ENCODE results near the gene POPDC2. TPM values are rescaled to one million over a fixed set of nuclear protein-coding genes. Genes with fewer than 3 reads are reported as not detected.

Gene POPDC2
- total RNA-seq, 1 donor from 2014 or later = 3.5 TPM

DNA sequence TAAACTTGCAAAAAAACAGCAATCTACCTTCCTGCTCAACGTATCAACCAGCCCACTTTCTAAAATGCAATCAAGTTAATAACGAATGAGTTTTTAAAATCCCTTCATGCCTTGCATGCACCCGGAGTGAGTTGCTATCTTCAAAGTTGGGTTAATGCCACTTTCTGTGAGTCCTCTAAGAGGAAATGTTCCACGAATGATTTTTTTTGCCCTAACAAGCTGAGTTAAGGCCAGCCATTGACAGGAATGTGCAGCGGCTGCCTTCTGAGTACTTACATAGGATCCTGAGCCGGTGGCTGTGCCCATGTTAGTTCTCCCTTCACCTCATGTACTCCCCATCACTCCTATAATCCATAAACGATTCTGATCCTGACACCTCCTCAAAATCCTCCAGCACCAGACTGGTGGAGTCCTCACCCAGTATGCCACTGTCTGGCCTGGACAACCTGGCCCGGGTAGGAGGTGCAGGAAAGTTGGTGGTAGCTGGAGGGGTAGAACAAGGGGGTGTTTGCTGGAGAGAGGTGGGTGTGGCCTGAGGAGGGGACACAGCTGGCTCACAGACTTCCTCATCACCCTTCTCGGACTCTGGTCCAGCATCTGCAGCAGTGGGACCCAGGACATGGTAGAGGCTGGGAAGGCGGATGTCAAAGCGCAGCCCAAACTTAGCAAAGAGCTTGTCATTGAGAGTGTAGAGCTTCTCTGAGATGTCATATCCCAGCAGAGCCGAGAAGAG lies 12.4 kb downstream of the POPDC2 start:
- no peak for DNase-seq (ENCODE audit: low spot score in 2 of 2, unreplicated experiment in 2 of 2)
- no peak overlapping the region for H3K4me3 Mint-ChIP-seq
- peaks cover 36% of the 10 kb centered on the region for H3K4me1 Mint-ChIP-seq
- H3K27ac Mint-ChIP-seq = peak overlapping the region; percentile 32
- no peaks in the 10 kb centered on the region for H3K27me3 Mint-ChIP-seq (ENCODE audit: low read depth)
- no peaks in the 10 kb centered on the region for H3K9me3 Mint-ChIP-seq
- H3K36me3 Mint-ChIP-seq = no peaks in the 10 kb centered on the region
- TF ChIP-seq, protein P1, sequence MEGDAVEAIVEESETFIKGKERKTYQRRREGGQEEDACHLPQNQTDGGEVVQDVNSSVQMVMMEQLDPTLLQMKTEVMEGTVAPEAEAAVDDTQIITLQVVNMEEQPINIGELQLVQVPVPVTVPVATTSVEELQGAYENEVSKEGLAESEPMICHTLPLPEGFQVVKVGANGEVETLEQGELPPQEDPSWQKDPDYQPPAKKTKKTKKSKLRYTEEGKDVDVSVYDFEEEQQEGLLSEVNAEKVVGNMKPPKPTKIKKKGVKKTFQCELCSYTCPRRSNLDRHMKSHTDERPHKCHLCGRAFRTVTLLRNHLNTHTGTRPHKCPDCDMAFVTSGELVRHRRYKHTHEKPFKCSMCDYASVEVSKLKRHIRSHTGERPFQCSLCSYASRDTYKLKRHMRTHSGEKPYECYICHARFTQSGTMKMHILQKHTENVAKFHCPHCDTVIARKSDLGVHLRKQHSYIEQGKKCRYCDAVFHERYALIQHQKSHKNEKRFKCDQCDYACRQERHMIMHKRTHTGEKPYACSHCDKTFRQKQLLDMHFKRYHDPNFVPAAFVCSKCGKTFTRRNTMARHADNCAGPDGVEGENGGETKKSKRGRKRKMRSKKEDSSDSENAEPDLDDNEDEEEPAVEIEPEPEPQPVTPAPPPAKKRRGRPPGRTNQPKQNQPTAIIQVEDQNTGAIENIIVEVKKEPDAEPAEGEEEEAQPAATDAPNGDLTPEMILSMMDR (IDR thresholded peaks at IDR 0.05; ENCODE audit: unreplicated experiment) = no peak

DNA sequence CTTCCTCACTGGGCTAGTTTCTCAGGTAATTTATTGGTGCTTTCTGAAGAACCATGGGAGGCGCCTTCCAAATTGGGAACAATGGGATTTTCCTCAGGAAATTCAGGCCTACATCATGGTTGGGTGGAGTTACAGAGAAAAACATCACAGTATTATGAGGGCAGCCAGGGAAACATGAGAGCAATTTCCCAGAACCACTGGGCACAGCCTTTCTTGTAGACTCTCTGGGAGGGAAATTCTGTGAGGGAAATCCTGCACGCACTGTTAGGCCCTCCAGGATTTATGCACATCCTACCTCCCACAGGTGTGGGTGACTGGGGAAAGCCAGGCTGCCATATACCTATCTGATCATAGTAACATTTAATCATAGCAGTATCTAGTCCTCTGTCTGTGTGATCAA lies 13.2 kb downstream of the POPDC2 start:
- H3K27me3 Mint-ChIP-seq (ENCODE audit: low read depth) = no peaks in the 10 kb centered on the region
- H3K9me3 Mint-ChIP-seq = no peaks in the 10 kb centered on the region
- H3K4me1 Mint-ChIP-seq = peaks cover 38% of the 10 kb centered on the region
- no peaks in the 10 kb centered on the region for H3K36me3 Mint-ChIP-seq
- peak overlapping the region; percentile 32 for H3K27ac Mint-ChIP-seq
- H3K4me3 Mint-ChIP-seq = no peak overlapping the region
- no peak for DNase-seq (ENCODE audit: low spot score in 2 of 2, unreplicated experiment in 2 of 2)
- TF ChIP-seq, protein P1 (IDR thresholded peaks at IDR 0.05; ENCODE audit: unreplicated experiment) = no peak

DNA sequence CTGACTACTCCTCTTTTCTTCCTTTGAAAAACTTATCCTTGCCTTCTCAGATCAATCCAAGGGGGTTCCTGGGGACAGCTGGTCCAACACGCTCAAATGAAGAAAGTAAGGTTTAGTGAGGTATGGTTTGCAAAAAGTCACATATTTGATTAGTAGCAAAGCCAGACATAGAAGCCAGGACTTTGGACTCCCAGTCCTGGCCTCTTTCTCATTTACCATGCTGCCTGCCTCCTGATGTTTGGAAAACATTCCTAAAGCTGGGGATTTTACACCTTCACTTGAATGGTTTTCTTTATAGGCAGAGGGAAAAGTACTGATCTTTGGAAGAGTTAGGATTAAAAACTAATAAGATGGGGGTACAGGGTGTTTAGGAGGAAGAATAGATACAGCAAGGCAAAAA lies 14.6 kb downstream of the POPDC2 start:
- Mint-ChIP-seq H3K27me3 (ENCODE audit: low read depth) (no peaks in the 10 kb centered on the region), H3K4me3 (no peak overlapping the region), H3K9me3 (no peaks in the 10 kb centered on the region)

DNA sequence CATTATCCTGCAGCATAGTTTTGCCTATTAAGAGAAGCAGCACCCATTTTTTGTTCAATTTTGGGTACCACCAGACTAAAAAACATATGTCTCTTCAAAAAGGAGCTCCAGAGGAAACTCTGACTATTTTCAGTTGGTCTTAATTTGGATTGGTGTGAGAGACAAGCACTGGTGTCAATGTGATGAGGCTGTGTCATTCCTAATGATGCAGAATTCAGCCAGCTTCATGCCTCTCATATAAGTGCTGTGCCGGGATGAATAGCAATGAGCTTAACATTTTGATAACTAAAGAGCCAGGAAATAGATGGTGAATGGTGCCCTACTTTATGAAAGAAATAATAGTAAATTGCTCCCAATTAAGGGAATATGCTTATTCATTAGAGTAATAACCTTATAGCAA lies 15.9 kb downstream of the POPDC2 start:
- Mint-ChIP-seq H3K4me1 (peaks cover 30% of the 10 kb centered on the region), H3K27me3 (ENCODE audit: low read depth) (no peaks in the 10 kb centered on the region), H3K36me3 (peaks cover 4% of the 10 kb centered on the region), H3K27ac (no peak overlapping the region), H3K9me3 (no peaks in the 10 kb centered on the region), H3K4me3 (no peak overlapping the region)
- no peak for DNase-seq (ENCODE audit: low spot score in 2 of 2, unreplicated experiment in 2 of 2)
- TF ChIP-seq, protein P1 (IDR thresholded peaks at IDR 0.05; ENCODE audit: unreplicated experiment) = no peak

More for the DNA sequence above, 14.6 kb downstream of the POPDC2 start:
- TF ChIP-seq, protein P1 (IDR thresholded peaks at IDR 0.05; ENCODE audit: unreplicated experiment) = no peak
- DNase-seq (ENCODE audit: low spot score in 2 of 2, unreplicated experiment in 2 of 2) = no peak
- Mint-ChIP-seq H3K4me1 (peaks cover 38% of the 10 kb centered on the region), H3K27ac (no peak overlapping the region), H3K36me3 (peaks cover 4% of the 10 kb centered on the region)

DNA sequence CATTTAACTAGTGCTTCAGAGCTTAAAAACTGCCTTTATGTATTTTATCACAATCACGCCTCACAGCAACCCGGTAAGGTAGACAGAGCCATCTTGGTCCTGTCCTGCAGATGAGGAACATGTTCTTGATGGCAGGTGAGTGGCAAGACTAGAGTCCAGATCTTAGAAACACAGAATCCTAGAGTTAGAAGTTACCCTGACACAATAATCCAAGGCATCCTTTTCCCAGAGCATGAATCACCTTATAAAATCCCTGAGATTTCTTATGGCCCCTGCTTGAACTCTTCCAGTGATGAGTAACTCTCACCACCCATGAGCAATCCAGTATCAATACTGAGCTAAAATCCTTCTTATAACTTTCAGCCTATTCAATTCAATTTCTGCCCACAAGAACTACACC lies 16.9 kb downstream of the POPDC2 start:
- no peaks in the 10 kb centered on the region for H3K27me3 Mint-ChIP-seq (ENCODE audit: low read depth)
- H3K27ac Mint-ChIP-seq = peak overlapping the region; percentile 72
- H3K9me3 Mint-ChIP-seq = no peaks in the 10 kb centered on the region
- DNase-seq (ENCODE audit: low spot score in 2 of 2, unreplicated experiment in 2 of 2) = no peak
- H3K4me3 Mint-ChIP-seq = no peak overlapping the region
- TF ChIP-seq, protein P1 (IDR thresholded peaks at IDR 0.05; ENCODE audit: unreplicated experiment) = no peak
- peaks cover 4% of the 10 kb centered on the region for H3K36me3 Mint-ChIP-seq
- peaks cover 28% of the 10 kb centered on the region for H3K4me1 Mint-ChIP-seq

Measured in mesothelial cell of epicardium (in vitro differentiated cells).